Activated T-helper 1 cell treated with Interleukin-2 at 50 U/mL for 16 hours (primary cell): ENCODE measurements around the gene HMGCL.
A peak's percentile ranks its signal among the peaks of the same experiment; 100 is the strongest.

Source experiments
- DNase-seq: peaks from one replicate; pipeline ENCODE4 v3.0.0-alpha.2; 2020; ENCODE audit warnings: low read depth

Gene HMGCL

DNA sequence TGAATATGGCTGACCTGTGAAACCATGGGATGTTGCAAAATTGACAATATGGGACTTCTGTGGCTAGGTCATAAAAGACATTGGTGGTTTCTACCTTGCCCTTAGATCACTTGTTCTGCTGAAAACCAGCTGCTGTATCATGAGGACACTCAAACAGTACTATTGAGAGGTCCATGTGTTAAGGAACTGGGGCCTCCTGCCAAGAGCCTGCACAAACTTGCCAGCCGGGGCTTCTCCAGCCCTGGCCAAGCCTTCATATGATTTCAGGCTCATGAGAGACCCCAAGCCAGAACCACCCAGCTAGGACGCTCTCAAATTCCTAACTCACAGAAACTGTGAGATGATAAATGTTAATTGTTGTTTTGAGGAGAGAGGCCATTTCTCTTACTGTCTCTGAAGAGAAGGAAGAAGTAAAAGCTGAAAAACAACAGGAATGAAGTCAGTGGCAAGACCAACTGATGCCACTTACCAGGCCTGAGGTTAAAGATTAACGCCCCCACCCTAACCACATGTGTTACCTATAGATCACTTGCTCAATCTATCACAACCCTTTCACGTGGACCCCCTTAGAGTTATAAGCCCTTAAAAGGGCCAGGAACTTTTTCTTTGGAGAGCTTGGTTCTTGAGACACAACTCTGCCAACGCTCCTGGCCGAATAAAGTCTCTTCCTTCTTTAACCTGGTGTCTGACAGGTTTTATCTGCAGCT, 50.9 kb downstream of the HMGCL start:
- no peak for DNase-seq

DNA sequence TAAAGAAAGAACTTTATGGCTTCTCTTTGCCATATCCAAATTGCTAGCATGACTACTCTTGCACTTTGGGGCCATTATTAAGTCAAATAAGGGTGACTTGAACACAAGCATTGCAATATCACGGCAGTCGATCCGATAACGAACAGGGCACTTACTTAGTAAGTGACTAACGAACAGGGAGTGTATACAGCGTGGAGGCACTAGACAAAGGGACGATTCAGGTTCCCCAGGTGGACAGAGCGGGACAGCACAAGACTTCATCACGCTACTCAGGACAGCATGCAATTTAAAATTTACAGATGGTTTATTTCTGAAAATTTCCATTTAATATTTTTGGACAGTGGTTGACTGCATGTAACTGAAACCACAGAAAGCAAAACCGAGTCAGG, 52.4 kb downstream of the HMGCL start:
- DNase-seq: no peak

DNA sequence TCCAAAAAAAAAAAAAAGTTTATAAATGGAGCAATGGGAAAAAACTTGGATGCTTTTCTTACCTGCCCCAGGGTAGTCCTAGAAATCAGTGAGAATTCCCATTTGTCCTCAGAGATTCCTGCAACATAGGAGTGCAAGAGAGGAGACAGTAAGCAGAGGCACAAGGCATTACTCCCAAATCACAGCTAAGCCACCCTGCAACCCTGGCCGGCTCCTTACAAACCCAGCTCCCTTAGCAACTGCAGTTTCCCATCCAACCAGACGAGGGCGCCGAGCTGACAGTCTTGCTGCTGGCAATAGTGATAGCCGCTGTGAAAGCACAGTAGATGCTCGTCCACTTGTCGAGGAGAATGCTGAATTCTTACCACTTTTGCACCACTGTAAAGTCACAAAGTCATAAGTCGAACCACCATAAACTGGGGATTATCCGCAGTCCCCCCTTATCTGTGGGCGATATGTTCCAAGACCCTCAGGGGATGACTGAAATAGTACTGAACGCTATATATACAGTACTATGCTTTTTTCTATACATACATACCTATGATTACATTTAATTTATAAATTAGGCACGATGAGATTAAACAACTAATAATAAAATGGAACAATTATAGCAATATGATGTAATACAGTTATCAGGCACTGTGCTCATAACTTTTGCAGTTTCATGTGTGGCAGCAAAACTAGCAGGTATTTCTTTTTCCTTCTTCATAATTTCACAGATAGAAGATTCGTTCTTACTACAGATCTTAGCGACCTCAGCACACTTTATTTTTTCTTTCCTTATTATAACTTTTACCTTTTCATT, 53.0 kb downstream of the HMGCL start:
- peak; percentile 67 for DNase-seq

DNA sequence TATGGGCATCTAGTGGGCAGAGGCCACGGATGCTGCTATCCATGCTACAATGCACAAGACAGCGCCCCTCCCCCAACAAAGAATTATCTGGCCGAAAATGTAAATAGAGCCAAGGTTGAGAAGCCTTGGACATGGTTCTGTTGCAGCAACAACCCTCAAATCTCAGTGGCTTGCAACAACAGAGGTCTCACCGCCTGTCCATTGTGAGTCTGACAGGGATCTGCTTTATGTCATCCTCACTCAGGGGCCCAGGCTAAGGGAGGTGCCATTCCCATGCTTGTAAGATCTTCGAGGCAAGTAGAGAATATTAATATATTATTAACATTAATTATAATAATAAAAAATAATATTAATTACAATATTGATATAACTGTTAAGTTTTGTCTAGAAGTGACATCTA, 56.5 kb downstream of the HMGCL start:
- DNase-seq: no peak

DNA sequence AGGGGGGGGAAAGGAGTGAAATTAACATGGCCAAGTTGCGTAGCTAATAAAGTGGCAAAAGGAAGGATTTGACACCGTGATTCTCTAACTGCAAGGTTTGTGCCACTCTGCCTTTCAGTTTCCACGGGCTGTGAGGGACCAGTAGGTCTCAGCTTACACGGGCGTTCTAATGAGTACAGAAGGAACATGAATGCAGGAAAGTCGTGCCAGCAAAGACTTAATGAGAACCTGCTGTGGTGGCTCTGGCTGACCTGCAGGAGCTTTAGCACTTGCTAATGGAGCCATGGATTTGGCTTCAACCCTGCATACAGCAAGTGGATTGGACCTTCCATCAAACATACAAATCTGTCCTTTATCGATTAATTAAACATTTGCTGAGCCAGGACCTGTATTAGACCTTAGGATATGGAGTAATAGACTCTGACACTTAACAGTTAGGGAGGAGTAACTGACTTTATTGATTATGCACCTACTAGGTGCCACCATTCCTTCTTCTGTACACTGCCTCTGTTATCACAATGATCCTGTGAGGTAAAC, 62.1 kb downstream of the HMGCL start:
- DNase-seq: no peak

DNA sequence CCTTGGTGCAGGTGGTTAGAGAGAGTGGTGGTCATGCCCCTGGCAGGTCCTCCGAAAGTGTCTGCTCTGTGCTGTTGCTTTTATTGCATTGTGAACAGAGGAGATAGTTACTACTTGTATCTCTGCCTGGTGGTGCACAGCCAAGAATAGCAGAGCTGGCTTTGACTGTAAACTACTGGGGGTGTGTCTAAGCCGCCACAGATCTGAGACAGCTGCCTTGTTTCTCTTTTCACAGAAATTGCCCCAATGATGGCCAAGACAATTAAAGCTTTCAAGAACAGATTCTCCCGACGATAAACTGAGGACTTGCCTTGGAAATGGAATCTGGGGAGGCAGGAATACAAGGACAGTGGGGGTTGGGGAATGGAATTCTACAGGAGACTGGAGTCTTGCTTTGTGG, 66.0 kb downstream of the HMGCL start:
- no peak for DNase-seq

DNA sequence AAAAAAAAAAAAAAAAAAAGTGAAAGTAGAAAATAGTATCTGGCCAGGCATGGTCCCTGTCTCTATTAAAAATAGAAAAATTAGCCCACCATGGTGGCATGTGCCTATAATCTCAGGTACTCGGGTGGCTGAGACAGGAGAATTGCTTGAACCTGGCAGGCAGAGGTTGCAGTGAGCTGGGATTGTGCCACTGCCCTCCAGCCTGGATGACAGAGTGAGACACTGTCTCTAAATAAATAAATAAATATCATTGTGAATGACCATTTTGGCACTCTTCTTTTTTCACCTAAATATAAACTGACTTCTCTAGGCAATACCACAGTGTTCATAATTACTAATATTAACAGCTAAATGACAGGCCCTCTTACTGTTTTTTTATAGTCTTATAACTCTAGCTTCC, 67.4 kb downstream of the HMGCL start:
- no peak for DNase-seq

DNA sequence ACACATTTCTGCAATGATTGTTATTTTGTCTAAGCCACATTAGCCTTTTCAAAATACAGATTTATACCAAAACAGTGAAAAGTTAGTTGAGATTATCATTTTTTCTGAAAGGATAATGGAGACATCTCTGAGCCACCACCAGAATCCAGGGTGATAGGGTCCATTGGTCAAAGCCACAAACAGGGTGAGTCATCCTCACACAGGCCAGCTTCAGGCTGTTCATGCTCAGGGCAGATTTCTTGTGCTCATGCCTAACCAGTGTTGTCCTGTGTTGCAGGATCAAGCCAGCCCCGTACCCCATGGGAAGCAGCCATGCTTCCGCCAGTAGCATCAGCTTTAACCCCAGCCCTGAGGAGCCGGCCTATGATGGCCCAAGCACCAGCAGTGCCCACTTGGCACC, 68.6 kb downstream of the HMGCL start:
- DNase-seq: no peak

DNA sequence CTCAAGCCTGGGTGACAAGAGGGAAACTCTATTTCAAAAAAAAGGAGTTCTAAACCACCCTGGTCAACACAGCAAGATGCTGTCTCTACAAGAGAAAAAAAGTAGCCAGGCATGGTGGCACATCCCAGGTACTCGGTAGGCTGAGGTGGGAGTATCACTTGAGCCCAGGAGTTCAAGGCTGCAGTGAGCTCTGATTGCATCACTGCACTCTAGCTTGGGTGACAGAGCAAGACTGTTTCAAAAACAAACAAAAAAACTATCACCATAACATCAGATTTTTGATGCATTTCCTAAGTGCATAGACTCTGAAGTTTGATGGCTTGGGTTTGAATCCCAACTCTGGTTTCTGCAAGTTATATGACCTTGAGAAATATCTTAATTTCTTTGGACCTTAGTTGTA, 72.3 kb downstream of the HMGCL start:
- DNase-seq: no peak
